Panc1 (cell line): ENCODE measurements around the gene NEFH. TPM values are rescaled to one million over a fixed set of nuclear protein-coding genes. Genes with fewer than 3 reads are reported as not detected.

Source experiments
- ATAC-seq: fragments of 200-7000 bp; cut with Tn5 transposase; 2 replicates; pipeline ENCODE4 v1.9.1; 2020; ENCODE audit warnings: mild to moderate bottlenecking, moderate library complexity
- BruUV-seq: library from RNA; stranded (reverse); fragments of 400-500 nt; replicated peaks from 2 replicates; lab custom pipeline; 2021; lab: Mats Ljungman, UMichigan
- CTCF ChIA-PET: fragments of 300-600 bp; sonication (Branson Sonifier 250); formaldehyde crosslinking; loops from one replicate; lab custom pipeline; 2022; ENCODE audit warnings: antibody characterized with exemption; lab: Charles Lee
- POLR2A ChIA-PET: fragments of 300-600 bp; sonication (Branson Sonifier 250); formaldehyde crosslinking; loops from one replicate; lab custom pipeline; 2022; ENCODE audit warnings: antibody characterized with exemption; lab: Charles Lee
- DNase-seq: peaks from one replicate; pipeline ENCODE4 v3.0.0-alpha.2; 2010; ENCODE audit warnings: low read depth, low spot score
- H3K27ac ChIP-seq: 2 replicates; pipeline ENCODE4 v1.5.1; 2011; ENCODE audit warnings: mild to moderate bottlenecking, low read length, inconsistent platforms
- H3K27me3 ChIP-seq: fragments of 200-500 bp; sonication (Bioruptor generic); 2 replicates; pipeline ENCODE4 v1.6.0; 2014; ENCODE audit warnings: low read length, inconsistent platforms; ENCODE audit not compliant: control insufficient read depth, insufficient read depth
- H3K36me3 ChIP-seq: fragments of 200-500 bp; sonication (Bioruptor generic); 2 replicates; pipeline ENCODE4 v1.5.1; 2014; ENCODE audit warnings: inconsistent platforms, mild to moderate bottlenecking, low read length, moderate library complexity; ENCODE audit not compliant: control insufficient read depth, insufficient read depth
- H3K4me1 ChIP-seq: 2 replicates; pipeline ENCODE4 v1.5.1; 2011; ENCODE audit warnings: inconsistent platforms, mild to moderate bottlenecking, low read length, moderate library complexity; ENCODE audit not compliant: control insufficient read depth, insufficient read depth
- H3K4me3 ChIP-seq, 2 experiments: 2 replicates each; pipeline ENCODE4 v1.5.1; 2011 to 2012; ENCODE audit warnings: low read depth in 2 of 2, low read length in 2 of 2, mild to moderate bottlenecking in 2 of 2, inconsistent platforms in 1 of 2, moderate library complexity in 1 of 2
- H3K9me3 ChIP-seq: fragments of 200-500 bp; sonication (Bioruptor generic); 2 replicates; pipeline ENCODE4 v1.5.1; 2014; ENCODE audit warnings: low read depth, mild to moderate bottlenecking, inconsistent platforms, low read length, moderate library complexity; ENCODE audit not compliant: control insufficient read depth, insufficient read depth
- CTCF ChIP-seq: fragments of 450-650 bp; IDR thresholded peaks from 2 replicates; pipeline ENCODE4 v1.5.1; 2017; ENCODE audit warnings: mild to moderate bottlenecking
- POLR2AphosphoS5 ChIP-seq: IDR thresholded peaks from 2 replicates; pipeline ENCODE4 v1.6.1; 2012; ENCODE audit warnings: mild to moderate bottlenecking, low read depth, low read length, moderate library complexity
- SIN3A ChIP-seq: IDR thresholded peaks from 2 replicates; pipeline ENCODE4 v1.6.1; 2012; ENCODE audit warnings: low read depth, mild to moderate bottlenecking, low read length, moderate library complexity, borderline replicate concordance; ENCODE audit not compliant: insufficient read depth
- TCF7L2 ChIP-seq: IDR thresholded peaks from 2 replicates; pipeline ENCODE4 v1.6.1; 2011; ENCODE audit warnings: mild to moderate bottlenecking, low read depth, low read length, inconsistent platforms
- in situ Hi-C: cut with HindIII; loops from 2 replicates; pipeline ENCODE4 v1.10.0; 2016; ENCODE audit warnings: low sequenced_read_pairs, low pct_unique_long_range_greater_than_20kb
- intact Hi-C: fragments of 100-400 bp; cut with micrococcal nuclease; formaldehyde crosslinking; loops from one replicate; pipeline ENCODE4 v1.10.0; 2022; ENCODE audit not compliant: unreplicated experiment
- total RNA-seq: library from RNA; stranded (reverse); gene quantifications from one replicate; pipeline ENCODE4 v1.2.1, GENCODE V29; 2021; ENCODE audit not compliant: unreplicated experiment
- TF ChIP-seq, protein P1 (sequence below), 2 experiments: IDR thresholded peaks; 2 replicates each; pipeline ENCODE4 v1.6.1; 2011 to 2012; ENCODE audit warnings: low read depth in 2 of 2, control low read depth in 1 of 2, low read length in 1 of 2, mild to moderate bottlenecking in 1 of 2, moderate library complexity in 1 of 2; ENCODE audit not compliant: insufficient read depth in 1 of 2

Gene NEFH
- total RNA-seq, 1 experiment from 2014 or later: 0.08 TPM

DNA sequence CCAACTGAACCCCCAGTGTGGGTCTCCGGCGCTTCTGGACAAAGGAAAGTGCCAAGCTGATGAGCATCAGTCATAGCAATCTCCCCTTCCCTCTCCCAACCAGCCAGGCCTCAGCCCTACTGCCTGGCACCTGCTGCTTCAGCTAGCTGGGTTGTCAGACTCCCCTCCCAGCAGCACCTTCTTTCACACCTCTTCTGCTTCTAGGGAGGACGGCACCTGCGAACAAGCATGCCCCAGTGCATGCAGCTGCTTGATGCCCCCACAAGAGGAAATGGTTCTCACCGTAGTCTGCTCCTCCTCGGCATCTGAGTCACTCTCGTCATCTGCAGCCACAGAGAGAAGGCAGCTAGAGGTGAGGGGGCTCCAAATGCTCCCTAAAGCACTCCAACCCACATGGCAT lies 48.1 kb downstream of the NEFH start:
- ChIA-PET CTCF (no interaction called here), POLR2A (no interaction called here)
- no peak overlapping the region for H3K4me3 ChIP-seq
- no peak for TF ChIP-seq POLR2AphosphoS5
- in situ Hi-C loops: no loop called here
- DNase-seq (no peak), ATAC-seq (no peak)
- no TSS peak for BruUV-seq
- H3K9me3 ChIP-seq: no peaks in the 10 kb centered on the region
- H3K27ac ChIP-seq: no peak overlapping the region
- H3K4me1 ChIP-seq: no peaks in the 10 kb centered on the region
- H3K27me3 ChIP-seq: no peaks in the 10 kb centered on the region
- intact Hi-C loops: no loop called here
- H3K36me3 ChIP-seq: peaks cover 4% of the 10 kb centered on the region; the same call in 1 of the 2 replicates

DNA sequence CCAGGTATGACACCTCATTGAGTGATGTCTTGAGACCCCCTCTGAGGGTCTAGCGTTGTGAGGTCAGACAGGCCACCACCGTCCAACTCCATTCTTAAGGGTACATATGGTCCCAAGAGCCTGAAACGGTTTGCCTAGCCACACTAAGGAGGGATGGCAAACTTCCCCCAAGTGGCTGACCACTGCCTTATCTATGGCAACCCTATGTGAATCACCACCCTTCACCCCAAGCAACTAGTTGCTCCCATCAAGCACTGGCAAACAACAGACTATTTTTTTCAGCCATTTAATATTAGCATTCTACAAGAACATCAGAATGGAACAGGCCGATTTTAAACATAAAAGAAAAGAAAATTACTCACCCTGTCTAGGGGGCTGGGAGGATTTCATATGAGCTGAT lies 50.7 kb downstream of the NEFH start:
- ChIA-PET CTCF (no interaction called here), POLR2A (no interaction called here)
- in situ Hi-C loops (no loop called here), intact Hi-C loops (no loop called here)
- no peaks in the 10 kb centered on the region for H3K27me3 ChIP-seq
- H3K4me1 ChIP-seq: no peaks in the 10 kb centered on the region
- ATAC-seq (no peak), DNase-seq (no peak)
- no peak for TF ChIP-seq TCF7L2
- peaks cover 10% of the 10 kb centered on the region for H3K36me3 ChIP-seq
- H3K4me3 ChIP-seq: no peak overlapping the region
- BruUV-seq: no TSS peak
- H3K9me3 ChIP-seq: no peaks in the 10 kb centered on the region
- H3K27ac ChIP-seq: no peak overlapping the region

DNA sequence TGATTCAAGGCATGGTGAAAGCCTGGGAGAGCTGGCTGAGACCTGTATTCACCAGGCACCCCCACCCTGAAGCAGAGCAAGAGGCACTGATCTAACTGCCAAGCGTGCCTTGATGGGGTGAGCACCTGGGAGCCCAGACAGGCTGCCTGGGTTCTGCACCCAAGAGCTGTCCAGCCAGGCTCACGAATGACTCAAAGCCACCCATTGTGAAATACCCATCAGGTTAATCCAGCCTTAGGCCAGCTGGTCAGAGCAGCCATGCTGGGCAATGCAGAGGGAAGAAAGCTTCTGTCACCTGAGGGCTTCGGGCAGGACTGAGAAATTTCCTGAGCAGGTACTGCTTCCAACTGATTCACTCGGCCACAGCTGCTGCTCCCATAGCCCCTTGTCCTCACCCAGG lies 51.4 kb downstream of the NEFH start:
- BruUV-seq: no TSS peak
- CTCF ChIA-PET: no interaction called here
- intact Hi-C loops (no loop called here), in situ Hi-C loops (no loop called here)
- H3K4me1 ChIP-seq: no peaks in the 10 kb centered on the region
- no peak overlapping the region for H3K27ac ChIP-seq
- ATAC-seq: no peak
- no peaks in the 10 kb centered on the region for H3K9me3 ChIP-seq
- H3K36me3 ChIP-seq: peaks cover 10% of the 10 kb centered on the region
- H3K4me3 ChIP-seq: no peak overlapping the region
- POLR2A ChIA-PET: no interaction called here
- H3K27me3 ChIP-seq: no peaks in the 10 kb centered on the region
- no peak for DNase-seq
- TF ChIP-seq SIN3A: no peak
- TF ChIP-seq, protein P1, sequence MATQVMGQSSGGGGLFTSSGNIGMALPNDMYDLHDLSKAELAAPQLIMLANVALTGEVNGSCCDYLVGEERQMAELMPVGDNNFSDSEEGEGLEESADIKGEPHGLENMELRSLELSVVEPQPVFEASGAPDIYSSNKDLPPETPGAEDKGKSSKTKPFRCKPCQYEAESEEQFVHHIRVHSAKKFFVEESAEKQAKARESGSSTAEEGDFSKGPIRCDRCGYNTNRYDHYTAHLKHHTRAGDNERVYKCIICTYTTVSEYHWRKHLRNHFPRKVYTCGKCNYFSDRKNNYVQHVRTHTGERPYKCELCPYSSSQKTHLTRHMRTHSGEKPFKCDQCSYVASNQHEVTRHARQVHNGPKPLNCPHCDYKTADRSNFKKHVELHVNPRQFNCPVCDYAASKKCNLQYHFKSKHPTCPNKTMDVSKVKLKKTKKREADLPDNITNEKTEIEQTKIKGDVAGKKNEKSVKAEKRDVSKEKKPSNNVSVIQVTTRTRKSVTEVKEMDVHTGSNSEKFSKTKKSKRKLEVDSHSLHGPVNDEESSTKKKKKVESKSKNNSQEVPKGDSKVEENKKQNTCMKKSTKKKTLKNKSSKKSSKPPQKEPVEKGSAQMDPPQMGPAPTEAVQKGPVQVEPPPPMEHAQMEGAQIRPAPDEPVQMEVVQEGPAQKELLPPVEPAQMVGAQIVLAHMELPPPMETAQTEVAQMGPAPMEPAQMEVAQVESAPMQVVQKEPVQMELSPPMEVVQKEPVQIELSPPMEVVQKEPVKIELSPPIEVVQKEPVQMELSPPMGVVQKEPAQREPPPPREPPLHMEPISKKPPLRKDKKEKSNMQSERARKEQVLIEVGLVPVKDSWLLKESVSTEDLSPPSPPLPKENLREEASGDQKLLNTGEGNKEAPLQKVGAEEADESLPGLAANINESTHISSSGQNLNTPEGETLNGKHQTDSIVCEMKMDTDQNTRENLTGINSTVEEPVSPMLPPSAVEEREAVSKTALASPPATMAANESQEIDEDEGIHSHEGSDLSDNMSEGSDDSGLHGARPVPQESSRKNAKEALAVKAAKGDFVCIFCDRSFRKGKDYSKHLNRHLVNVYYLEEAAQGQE (IDR thresholded peaks at IDR 0.05; ENCODE audit: insufficient read depth in 1 of 2, low read depth in 2 of 2, low read length in 1 of 2): no peak
- TF ChIP-seq CTCF: no peak
- TF ChIP-seq TCF7L2: no peak
- no peak for TF ChIP-seq POLR2AphosphoS5
